Activated gamma-delta T cell treated with Interleukin-2 at 50 U/mL for 16 hours (primary cell): ENCODE data around the gene CTSZ.

Source experiments
- DNase-seq: peaks from one replicate; pipeline ENCODE4 v3.0.0-alpha.2; 2020

Gene CTSZ

DNA sequence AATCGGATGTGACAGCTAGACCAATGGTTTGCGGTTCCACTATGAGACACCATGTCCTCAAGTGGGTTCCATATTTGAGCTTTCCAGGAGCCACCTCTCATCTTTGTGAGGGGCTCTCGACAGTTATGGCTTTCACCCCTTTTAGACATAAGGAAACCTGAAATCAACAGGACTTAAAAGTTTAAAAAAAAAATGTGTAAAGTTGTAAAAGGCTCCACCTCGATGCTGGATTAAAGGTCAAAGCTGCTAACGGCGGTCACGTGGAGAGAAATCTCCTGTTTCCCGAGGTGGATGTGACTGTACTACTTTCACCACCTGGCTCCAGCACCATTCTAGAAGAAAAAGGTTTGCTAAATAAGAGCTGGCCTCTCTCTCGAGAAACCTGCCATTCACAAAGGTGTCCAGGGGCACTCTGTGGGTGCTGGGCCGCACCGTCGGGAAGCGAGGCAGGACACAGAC lies 24.5 kb upstream of the CTSZ start:
- no peak for DNase-seq

DNA sequence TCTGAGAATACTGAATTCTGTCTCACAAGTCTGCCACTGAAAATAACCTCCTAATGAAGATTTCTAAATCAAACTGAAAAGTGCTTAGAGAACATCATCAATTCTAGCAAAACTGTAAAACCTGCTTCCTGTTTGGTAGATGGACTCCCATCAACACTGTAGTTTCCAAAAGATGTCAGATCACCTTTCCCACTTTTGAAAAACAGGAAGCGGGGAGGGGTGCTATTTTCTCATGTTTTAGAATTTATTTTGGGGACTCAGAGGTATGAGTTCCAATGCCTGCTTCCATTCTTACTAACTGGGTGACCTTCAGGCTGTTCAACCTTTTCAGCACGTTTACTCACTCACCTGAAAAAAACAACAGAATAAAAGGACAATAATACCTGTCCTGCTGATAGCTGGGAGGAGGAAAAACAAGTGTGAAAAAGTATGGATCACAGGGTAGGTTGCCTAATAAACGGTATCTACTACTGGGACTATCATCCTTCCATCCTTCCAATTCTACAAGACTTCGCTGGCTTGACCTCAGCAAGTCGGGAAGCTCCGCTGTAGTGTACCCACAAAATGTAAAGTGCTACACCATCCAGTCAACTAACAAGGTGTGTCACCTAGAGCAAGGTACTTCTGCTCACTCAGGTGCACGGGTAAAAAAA lies 24.0 kb upstream of the CTSZ start:
- DNase-seq, result peak; percentile 16

DNA sequence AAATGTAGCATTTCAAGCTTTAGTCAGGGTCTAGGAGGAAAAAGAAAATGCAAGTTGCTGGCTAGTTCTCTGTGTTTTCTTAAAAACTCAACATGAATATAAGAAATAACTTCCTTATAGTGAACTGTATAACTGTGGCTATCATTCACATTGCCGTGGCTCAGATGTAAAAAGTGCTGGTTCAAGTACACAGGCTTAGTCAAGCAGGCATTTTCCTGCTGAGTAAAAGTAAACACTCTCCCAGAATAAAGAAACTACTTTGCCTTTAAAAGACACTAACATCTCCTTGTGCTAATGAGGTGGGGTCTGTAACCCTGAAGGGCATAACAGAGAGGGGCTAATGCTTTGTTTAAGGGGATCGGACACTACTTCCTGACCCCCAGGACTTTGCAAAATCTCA lies 21.8 kb upstream of the CTSZ start:
- DNase-seq, result no peak

DNA sequence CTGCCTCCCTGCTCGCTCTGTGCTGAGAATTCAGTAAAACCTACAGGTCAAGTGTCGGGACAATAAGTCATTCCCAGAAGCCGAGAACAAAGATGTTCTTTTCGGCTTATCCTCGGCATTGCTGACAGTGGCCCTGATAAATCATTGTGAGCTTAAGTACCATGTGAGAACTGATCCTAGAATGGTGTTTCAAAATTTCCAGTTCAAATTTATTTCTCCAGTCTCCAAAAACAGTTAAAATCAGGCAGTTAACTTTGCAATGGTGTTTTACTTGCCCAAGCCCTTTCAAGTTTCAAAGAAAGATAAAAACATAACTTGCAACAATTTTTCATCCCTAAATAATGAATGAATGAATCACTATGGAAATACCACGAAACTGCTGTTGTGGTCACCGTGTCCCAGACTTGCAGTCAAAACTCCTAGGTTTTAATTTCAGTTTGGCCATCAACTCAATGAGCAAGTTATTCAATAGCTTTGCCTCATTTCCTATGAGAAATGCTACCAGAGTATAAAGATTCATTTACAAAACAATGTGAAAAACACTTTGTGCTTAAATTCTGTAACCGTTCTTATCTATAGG lies 20.8 kb upstream of the CTSZ start:
- DNase-seq, result no peak

DNA sequence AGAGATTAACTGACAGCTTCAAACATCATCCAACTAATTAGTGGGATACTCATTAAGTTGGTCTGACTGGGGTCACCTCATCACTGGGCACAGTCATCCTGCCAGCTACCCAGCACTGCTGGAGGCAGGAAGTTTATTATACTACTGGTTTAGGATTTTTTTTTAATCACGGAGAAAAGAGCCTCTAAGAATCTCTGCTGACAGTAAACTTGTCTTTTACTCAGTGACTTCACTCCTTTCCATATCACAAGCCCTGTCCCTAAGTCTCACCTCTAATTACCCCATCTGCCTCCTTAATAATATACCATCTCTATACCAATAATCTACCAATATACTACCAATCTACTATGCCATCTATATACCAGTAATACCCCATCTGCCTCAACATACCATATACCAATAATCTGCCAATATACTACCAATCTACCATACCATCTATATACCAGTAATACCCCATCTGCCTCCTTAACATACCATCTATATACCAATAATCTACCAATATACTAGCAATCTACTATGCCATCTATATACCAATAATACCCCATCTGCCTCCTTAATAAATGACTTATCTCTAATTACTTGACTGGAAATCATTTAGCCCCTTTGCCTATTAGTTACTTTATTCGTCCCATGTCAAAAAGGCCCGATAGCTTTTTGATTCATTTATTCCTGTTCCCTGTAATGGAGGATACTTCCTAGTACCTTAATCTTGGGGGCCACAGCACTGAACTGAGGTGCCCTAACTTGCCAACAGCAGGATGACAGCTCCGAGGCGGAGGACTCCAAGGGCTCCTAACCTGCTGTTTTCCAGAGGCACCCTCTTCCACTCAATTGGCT lies 20.1 kb upstream of the CTSZ start:
- no peak for DNase-seq

DNA sequence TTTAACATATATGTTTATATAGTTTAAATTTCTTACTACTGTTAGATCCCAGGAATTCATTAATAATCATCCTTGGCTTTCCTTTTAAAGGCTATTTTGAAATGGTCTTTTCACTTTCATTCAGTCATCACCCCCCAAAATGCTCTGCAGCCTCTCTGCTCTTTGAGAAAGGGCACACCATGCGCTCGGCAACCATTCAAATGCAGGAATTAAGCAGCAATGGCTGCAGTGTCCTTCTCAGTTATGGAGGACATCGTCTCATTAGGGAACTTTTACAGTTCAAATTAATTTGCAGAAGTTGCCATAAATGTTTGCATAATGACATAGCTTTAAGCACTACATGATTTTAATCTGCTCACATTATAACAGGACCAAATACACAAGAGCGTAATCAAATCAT lies 18.5 kb upstream of the CTSZ start:
- no peak for DNase-seq

DNA sequence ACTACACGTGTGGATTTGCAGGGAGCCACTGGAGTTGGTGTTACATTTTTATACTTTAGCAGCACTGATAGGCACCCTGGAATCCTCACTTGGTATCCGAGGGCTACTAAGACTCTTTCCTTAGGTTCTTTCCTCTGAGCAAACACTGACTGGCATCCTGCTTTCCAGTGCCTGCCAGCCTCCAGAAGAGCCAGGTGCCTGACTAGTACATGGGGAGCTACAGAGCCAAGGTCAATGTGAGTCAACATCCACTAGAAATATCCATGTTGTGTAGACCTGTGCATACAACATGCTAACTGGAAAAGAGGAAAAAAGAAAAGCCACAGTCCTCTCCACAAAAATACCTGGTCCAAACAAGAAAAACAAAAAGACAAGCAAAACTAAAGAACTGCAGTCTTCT lies 18.0 kb upstream of the CTSZ start:
- no peak for DNase-seq

DNA sequence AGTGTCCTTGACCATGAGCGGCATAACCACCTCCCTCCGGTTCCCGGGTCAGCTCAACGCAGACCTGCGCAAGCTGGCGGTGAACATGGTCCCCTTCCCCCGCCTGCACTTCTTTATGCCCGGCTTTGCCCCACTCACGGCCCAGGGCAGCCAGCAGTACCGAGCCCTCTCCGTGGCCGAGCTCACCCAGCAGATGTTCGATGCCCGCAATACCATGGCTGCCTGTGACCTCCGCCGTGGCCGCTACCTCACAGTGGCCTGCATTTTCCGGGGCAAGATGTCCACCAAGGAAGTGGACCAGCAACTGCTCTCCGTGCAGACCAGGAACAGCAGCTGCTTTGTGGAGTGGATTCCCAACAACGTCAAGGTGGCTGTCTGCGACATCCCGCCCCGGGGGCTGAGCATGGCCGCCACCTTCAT lies 17.1 kb upstream of the CTSZ start:
- DNase-seq, result no peak

DNA sequence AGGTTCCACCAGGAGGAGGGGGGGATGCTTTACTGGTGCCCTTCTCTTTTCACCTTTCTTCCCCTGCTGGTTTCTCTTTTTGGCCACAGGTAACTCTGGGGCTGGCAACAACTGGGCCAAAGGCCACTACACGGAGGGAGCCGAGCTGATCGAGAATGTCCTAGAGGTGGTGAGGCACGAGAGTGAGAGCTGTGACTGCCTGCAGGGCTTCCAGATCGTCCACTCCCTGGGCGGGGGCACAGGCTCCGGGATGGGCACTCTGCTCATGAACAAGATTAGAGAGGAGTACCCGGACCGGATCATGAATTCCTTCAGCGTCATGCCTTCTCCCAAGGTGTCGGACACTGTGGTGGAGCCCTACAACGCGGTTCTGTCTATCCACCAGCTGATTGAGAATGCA lies 16.6 kb upstream of the CTSZ start:
- no peak for DNase-seq

DNA sequence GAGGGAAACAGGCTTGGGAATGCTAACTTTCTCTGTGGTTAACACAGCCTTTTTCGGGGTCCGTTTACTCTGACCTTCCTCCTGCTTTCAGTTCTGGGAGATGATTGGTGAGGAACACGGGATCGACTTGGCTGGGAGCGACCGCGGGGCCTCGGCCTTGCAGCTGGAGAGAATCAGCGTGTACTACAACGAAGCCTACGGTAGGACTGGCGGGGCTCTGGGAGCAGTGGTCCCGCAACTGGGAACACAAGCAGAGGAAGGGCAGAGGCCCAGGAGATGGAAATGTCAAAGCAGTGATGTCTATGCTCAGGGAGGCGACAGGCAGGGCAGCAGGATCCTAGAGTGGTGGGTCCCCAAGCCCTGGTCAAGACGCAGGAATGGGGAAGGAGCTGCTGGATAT lies 15.7 kb upstream of the CTSZ start:
- DNase-seq, result no peak

DNA sequence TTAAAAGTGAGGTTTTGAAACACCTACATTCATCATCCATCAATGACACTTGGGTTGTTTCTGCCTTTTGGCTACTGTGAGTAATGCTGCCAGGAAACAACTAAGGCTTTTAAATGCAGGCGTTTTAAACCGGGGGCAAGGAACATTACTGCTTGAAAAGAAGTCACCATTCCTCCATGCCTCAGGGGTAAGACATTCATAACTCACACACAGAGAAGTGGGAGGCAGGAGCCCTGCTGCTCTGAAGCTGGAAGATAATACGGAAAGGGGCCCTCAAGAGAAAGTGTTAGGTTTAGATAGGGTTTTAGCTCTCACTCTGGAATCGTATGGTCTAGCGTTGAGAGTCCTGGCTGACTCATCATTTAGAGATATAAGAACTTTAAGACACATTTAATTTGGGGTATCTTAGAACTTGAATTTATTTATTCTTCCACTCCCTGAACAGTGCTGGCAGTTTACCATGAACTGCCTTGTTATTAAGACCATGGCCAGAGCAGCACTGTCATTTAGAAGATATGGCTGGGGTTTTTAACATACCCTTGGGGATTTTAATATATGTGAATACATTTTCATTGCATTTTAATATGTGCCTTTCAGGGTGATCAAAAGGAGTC lies 14.0 kb upstream of the CTSZ start:
- DNase-seq, result no peak

DNA sequence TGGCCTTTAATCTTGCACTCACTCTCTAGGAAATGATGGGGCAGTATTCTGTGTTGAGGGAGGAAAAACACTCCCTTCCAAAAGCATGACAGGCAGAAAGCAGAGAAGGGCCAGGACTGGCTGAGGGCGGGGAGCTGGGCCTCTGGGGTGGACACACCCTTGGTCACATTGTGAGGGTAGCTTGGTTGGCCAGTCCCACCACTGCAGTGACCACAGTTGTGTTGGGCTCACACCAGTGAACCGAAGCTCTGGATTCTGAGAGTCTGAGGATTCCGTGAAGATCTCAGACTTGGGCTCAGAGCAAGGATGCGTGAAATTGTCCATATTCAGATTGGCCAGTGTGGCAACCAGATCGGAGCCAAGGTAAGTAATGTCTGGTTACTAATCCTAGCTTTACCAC lies 12.2 kb upstream of the CTSZ start, which contains the start of gene TUBB1:
TSS of gene TUBB1 (plus strand) at position 213 of the 400 bp plus-strand sequence. CDS start at position 307, 94 bp downstream.
- no peak for DNase-seq

DNA sequence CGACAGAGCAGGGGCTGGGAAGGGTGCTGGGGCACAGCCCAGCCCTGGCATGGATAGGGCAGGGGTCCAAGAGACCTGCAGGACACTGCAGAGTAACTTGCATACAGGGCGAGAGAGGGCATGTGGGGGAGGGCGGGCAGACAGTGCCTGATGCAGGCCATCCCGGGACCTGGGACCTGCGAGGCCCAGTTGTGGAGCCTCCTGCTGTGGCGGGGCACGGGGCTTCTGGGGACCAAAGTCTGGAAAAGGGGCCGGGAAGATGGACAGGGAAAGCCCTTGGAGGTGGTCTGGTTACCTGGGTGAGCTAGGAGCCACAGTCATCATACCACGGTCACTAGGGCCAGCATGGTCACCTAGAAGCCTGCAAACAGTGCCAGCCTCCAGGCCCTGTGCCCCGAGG lies 11.8 kb upstream of the CTSZ start:
- no peak for DNase-seq

DNA sequence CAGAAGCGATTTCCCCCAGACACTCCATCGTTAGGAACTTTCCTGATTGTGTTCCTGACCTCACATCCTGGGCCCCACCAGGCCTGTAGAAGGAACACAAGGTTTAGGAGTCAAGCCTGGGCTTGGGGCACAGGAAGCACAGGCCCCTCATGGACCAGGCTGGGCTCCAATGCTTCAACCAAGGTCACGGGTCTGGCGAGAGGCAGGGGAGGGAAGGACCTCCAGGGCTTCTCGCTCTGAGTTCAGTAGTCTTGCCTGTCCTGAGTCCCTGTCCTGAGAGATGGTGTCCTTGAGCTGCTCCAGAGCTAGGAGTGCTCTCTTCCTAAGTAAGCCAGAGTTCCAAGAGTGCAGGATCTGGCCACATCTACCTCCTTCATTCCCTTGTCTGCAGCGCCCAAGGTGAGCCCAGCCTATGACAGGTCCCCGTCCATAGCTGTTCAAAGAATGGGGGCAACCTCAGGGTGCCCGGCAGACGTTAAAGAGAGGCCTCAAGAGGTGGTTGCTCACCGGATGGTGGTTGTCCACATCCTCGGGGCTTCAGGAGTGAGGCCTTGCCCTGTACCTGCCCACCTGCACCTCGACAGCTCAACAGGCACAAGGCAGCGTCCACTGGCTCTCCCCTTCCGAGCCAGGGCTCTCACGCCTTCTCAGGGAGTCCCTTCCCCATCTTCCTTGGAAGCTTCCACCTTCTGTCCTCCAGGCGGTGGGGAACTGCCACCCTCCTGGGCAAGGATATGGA lies 10.6 kb upstream of the CTSZ start:
- no peak for DNase-seq

DNA sequence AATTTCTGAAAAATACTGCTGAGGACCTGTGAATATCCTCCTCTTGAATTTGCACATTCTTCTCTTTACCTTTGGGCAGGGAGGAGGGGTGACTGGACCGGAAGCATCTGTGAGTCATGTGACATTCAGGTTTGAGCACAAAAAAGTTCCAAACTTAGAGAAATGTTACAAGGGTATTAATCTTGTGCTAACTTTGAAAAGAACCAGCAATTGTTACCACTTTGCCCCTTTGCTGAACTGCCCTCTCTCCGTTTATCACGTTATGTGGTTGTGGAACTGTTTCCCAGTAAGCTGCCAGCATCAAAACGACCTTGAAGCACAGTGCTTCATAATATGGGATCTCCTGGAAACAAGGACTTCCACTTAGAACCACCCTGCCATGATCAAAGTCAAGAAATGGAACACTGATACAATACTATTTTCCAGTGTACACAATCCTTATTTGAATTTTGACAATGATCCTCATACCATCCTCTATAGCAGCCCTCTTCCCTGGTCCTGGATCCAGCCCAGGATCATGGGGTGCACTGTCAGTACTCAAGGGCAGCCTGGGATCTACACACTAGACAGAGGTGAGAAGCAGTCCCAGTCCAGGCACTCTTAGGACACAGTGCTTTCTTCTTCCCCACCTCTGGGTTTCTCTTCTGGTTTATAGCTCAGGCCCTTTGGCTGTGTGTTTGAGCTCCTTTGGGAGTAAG lies 9.9 kb upstream of the CTSZ start:
- no peak for DNase-seq

DNA sequence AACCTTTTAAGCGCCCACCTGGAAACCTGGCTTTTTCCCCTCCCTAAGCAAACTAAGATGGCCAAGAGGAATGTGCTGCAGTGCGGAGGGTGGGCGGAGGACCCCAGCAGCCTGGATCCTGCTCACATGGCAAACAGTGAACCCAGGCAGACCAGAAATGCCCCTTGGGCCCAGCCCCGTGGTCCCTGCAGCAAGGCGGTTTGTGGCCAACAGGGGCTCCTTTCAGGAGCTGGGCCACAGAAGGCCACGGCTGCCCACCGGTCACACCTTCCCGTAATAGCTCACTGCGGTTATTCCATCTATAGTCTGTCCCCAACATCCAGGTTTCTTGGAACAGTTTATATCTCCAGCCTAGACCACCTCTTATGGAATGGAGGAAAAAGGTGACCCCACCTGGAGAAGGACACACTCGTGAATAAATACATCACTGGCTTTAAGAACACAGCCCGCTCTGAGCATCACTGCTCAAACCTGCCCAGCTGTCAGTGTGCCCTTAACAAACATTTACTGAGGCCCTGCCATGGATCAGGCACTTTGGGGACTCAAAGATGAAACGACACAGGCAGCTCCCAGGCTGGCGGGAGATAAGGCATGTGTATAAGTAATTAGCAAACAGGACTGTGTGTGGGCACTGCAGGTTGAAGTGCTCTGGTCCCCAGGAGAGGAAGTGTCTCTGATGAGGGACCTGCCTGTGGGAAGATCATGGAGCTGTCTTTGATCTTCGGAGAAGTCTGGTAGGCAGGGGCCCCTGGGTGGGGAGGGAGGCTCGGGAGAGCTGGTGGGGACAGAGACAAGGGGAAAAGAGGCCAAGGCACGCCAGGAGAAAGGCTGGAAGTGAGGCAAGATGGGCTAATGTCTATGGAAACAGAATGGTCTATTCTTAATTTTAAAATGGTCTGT lies 9.0 kb upstream of the CTSZ start:
- DNase-seq, result no peak

DNA sequence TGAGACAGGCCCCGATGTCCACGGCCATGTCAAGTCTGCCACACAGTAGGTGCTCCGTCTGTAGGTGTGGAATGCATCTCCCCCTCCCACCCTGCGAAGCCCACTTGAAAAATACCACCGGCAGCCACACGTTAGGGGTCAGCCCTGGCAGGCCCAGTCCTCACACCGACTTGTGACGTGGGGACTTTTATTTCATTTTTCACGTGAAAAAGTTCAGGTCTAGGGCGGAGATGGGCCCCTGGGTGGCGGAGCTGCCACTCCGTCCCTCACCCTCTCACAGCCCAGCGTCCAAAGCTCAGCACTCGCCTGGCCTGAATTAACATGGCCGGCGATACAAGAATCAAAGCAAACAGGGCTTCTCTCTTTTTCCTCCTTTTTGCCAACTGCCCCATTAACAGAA lies 8.4 kb upstream of the CTSZ start:
- DNase-seq, result no peak

DNA sequence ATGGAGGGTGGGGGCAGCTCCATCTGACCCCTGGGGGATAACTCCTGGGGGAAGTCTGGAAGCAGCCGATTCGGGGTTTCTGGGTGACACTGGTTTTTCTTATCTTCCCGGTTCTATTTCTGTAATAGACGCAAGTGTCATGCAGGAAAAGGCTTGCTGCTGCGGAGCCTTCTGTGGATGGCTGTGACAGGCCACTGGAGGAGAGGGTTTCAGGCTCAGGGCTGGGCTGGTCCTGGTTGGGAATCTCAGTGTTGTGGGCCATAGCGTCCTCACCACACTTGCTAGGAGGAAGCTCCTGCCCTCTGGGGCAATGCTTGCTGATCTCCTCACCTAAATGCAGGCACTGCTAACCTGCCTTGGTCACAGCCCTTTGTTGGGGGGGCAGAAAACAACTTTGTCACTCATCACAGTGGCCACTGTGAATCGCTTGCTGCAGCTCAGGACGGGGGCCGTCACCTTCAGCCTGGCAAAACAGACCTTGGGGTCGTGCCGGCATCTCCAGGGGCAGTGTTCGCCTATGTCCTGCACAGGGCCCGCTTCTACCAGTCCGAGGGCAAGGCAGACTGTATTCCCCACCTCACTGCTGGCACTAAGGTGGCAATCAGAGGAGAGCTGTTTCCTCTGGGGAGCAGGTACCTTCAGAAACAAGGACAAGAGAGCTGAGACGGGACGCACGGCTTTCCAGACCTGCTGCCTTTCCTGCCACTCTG lies 7.8 kb upstream of the CTSZ start:
- no peak for DNase-seq

DNA sequence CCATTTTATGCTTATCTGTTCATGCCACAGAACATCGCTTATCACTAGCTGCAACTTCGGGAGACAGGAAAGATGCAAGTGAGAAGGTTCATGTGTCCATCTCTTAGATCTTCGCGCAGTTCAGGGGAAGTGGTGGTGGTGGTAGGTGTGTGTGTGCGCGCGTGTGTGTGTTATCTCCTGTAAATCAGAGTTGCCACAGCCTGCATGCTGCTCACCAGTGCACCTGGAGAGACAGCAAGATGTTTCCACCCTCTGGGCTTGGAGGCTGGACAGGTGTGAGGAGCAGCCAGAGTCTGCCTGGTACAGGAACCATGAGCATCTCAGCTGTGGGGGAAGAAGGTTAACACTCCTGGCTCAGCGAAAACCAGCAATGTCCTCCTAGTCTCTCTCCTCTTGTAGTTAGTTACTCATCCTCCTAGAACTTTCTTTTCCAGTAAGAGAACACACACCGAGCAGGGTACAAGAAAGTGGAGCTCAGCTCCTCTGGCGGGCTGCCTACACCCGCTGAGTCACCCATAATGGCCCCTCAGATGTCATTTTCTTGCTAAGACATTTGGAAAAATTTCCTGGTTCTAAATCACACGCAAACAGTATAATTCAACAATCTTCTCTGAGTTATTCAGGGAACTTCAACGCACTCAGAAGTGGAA lies 7.0 kb upstream of the CTSZ start:
- DNase-seq, result peak; percentile 35
